ENCODE measurements around the gene FBXL17.
"Not testable (repeated sequence)": the region's sequence is repeated elsewhere in the genome, so short reads cannot be mapped to it uniquely, and the experiment has no call there.

Gene FBXL17

GRCh38 chr5:108238936-108239887 is 142.7 kb downstream of the FBXL17 start:
- DNase-seq = no peak

- DNase-seq = no peak
Observed at GRCh38 chr5:108238461-108238860, 143.4 kb downstream of the FBXL17 start.

GRCh38 chr5:108233617-108234155 is 148.2 kb downstream of the FBXL17 start:
- DNase-seq = no peak

- DNase-seq = no peak
Observed at GRCh38 chr5:108232805-108233204, 149.1 kb downstream of the FBXL17 start.

- no peak for DNase-seq
Observed at GRCh38 chr5:108222011-108222410, 159.9 kb downstream of the FBXL17 start.

GRCh38 chr5:108220834-108221233 is 161.1 kb downstream of the FBXL17 start:
- DNase-seq = no peak

- DNase-seq = no peak
Observed at GRCh38 chr5:108216890-108217289, 165.0 kb downstream of the FBXL17 start.

- no peak for DNase-seq
Observed at GRCh38 chr5:108214857-108215256, 167.0 kb downstream of the FBXL17 start.

GRCh38 chr5:108212775-108213346 is 169.0 kb downstream of the FBXL17 start:
- no peak for DNase-seq

- DNase-seq = no peak
Observed at GRCh38 chr5:108206707-108207106, 175.2 kb downstream of the FBXL17 start.

- no peak for DNase-seq
Observed at GRCh38 chr5:108201721-108202120, 180.2 kb downstream of the FBXL17 start.

- DNase-seq = no peak
Observed at GRCh38 chr5:108196276-108196675, 185.6 kb downstream of the FBXL17 start.

GRCh38 chr5:108193021-108193795 is 188.7 kb downstream of the FBXL17 start:
- DNase-seq = no peak

- no peak for DNase-seq
Observed at GRCh38 chr5:108184940-108185339, 197.0 kb downstream of the FBXL17 start.

- no peak for DNase-seq
Observed at GRCh38 chr5:108181975-108182374, 199.9 kb downstream of the FBXL17 start.

- no peak for DNase-seq
Observed at GRCh38 chr5:108174286-108174685, 207.6 kb downstream of the FBXL17 start.

GRCh38 chr5:108171759-108172158 is 210.1 kb downstream of the FBXL17 start:
- DNase-seq = no peak

- no peak for DNase-seq
Observed at GRCh38 chr5:108168915-108169314, 213.0 kb downstream of the FBXL17 start.

- DNase-seq = no peak
Observed at GRCh38 chr5:108167174-108167573, 214.7 kb downstream of the FBXL17 start.

GRCh38 chr5:108164574-108164973 is 217.3 kb downstream of the FBXL17 start:
- DNase-seq = no peak

GRCh38 chr5:108152854-108153253 is 229.0 kb downstream of the FBXL17 start:
- DNase-seq = not testable (repeated sequence)

- no peak for DNase-seq
Observed at GRCh38 chr5:108149369-108149768, 232.5 kb downstream of the FBXL17 start.

- no peak for DNase-seq
Observed at GRCh38 chr5:108148715-108149139, 233.2 kb downstream of the FBXL17 start.

Data from activated CD4-positive, alpha-beta T cell treated with anti-CD3 and anti-CD28 coated beads for 4 hours (primary cell).